Measurements from ENCODE around the gene GZF1.

DNA sequence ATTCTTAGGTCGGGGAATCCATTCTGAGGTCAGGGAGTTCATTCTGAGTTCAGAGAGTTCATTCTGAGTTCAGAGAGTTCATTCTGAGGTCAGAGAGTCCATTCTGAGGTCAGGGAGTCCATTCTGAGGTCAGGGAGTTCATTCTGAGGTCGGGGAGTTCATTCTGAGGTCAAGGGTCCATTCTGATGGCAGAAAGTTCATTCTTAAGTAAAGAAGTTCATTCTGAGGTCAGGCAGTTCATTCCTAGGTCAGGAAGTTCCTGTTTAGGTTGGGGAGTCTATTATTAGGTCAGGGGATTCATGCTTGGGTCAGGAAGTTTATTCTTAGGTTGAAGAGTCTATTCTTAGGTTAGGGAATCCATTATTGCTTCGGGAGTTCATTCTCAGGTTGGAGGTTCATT is 27.9 kb upstream of the GZF1 start:
- TF ChIP-seq POLR2A (IDR thresholded peaks at IDR 0.05; ENCODE audit: low read depth, low read length) (no peak), POLR2AphosphoS5 (IDR thresholded peaks at IDR 0.05; ENCODE audit: low read depth, low read length) (no peak)
